ENCODE data around the gene TRIM34.

GRCh38 chr11:5575152-5575551 lies 49.6 kb upstream of the TRIM34 start:
- no peak for TF ChIP-seq CTCF (IDR thresholded peaks at IDR 0.05)
- no peak for TF ChIP-seq POLR2AphosphoS5 (IDR thresholded peaks at IDR 0.05)
